ENCODE measurements around the gene NBEAL2.

DNA sequence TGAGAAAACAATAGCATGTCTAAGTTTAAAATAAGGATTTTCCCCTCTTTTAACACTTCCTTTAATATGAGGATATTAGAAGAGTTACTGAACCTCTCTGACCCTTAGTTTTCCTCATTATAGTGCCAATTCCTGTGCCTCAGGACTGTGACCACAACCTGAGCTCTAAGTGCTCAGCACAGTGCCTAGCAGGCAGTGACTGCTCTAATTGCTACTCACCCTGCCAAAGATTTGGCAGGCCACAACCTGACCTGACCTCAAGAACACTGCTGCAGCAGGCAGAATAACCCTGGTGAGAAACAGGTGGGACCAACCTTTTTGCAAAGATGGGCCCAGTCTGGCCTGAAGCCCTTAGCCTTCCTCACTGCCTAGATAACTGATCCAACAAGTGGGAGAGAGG, 35.7 kb downstream of the NBEAL2 start:
- TF ChIP-seq, protein P1, sequence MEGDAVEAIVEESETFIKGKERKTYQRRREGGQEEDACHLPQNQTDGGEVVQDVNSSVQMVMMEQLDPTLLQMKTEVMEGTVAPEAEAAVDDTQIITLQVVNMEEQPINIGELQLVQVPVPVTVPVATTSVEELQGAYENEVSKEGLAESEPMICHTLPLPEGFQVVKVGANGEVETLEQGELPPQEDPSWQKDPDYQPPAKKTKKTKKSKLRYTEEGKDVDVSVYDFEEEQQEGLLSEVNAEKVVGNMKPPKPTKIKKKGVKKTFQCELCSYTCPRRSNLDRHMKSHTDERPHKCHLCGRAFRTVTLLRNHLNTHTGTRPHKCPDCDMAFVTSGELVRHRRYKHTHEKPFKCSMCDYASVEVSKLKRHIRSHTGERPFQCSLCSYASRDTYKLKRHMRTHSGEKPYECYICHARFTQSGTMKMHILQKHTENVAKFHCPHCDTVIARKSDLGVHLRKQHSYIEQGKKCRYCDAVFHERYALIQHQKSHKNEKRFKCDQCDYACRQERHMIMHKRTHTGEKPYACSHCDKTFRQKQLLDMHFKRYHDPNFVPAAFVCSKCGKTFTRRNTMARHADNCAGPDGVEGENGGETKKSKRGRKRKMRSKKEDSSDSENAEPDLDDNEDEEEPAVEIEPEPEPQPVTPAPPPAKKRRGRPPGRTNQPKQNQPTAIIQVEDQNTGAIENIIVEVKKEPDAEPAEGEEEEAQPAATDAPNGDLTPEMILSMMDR (IDR thresholded peaks at IDR 0.05; ENCODE audit: poor library complexity) = no peak
- no peak for TF ChIP-seq EZH2 (IDR thresholded peaks at IDR 0.05; ENCODE audit: borderline replicate concordance)

Data from hepatocyte (in vitro differentiated cells).